IPS-20b (cell line): Measurements from ENCODE around the gene ITPRIPL1.

Experiments
- H3K27ac ChIP-seq: one replicate; pipeline ENCODE4 v1.5.1; 2013; ENCODE audit warnings: low read length
- H3K27me3 ChIP-seq: 2 replicates; pipeline ENCODE4 v1.6.1; 2013; ENCODE audit warnings: mild to moderate bottlenecking, low read length, inconsistent platforms; ENCODE audit not compliant: insufficient read depth
- H3K36me3 ChIP-seq: 2 replicates; pipeline ENCODE4 v1.6.1; 2013; ENCODE audit warnings: low read depth, mild to moderate bottlenecking, inconsistent platforms, low read length, moderate library complexity; ENCODE audit not compliant: insufficient read depth
- H3K4me1 ChIP-seq: 2 replicates; pipeline ENCODE4 v1.6.1; 2013; ENCODE audit warnings: mild to moderate bottlenecking, control low read depth, inconsistent platforms, low read length, moderate library complexity; ENCODE audit not compliant: insufficient read depth
- H3K4me3 ChIP-seq: 2 replicates; pipeline ENCODE4 v1.5.1; 2013; ENCODE audit warnings: mild to moderate bottlenecking, low read length, inconsistent platforms
- H3K9ac ChIP-seq: 2 replicates; pipeline ENCODE4 v1.6.1; 2013; ENCODE audit warnings: low read depth, mild to moderate bottlenecking, inconsistent platforms, low read length, moderate library complexity
- H3K9me3 ChIP-seq: 2 replicates; pipeline ENCODE4 v1.6.1; 2013; ENCODE audit warnings: mild to moderate bottlenecking, low read depth, low read length, inconsistent platforms; ENCODE audit not compliant: insufficient read depth

Gene ITPRIPL1

GRCh38 chr2:96308248-96308647, 16.9 kb upstream of the ITPRIPL1 start:
- Histone ChIP-seq H3K9me3 (no peaks in the 10 kb centered on the region), H3K9ac (no peak overlapping the region), H3K27ac (no peak overlapping the region), H3K36me3 (peaks cover 14% of the 10 kb centered on the region), H3K27me3 (no peaks in the 10 kb centered on the region), H3K4me3 (no peak overlapping the region), H3K4me1 (peaks cover 11% of the 10 kb centered on the region)

GRCh38 chr2:96315005-96315399, 10.1 kb upstream of the ITPRIPL1 start:
- Histone ChIP-seq H3K36me3 (no peaks in the 10 kb centered on the region), H3K27me3 (peaks cover 13% of the 10 kb centered on the region), H3K4me1 (no peaks in the 10 kb centered on the region), H3K4me3 (no peak overlapping the region), H3K9ac (no peak overlapping the region), H3K27ac (no peak overlapping the region), H3K9me3 (no peaks in the 10 kb centered on the region)

GRCh38 chr2:96315400-96316071, 9.6 kb upstream of the ITPRIPL1 start:
- Histone ChIP-seq H3K4me3 (no peak overlapping the region), H3K9me3 (no peaks in the 10 kb centered on the region), H3K36me3 (no peaks in the 10 kb centered on the region), H3K27ac (no peak overlapping the region), H3K27me3 (peaks cover 18% of the 10 kb centered on the region), H3K4me1 (no peaks in the 10 kb centered on the region), H3K9ac (no peak overlapping the region)

GRCh38 chr2:96316999-96317398, 8.1 kb upstream of the ITPRIPL1 start:
- H3K36me3 ChIP-seq = no peaks in the 10 kb centered on the region
- no peak overlapping the region for H3K9ac ChIP-seq
- no peak overlapping the region for H3K27ac ChIP-seq
- no peaks in the 10 kb centered on the region for H3K4me1 ChIP-seq
- H3K4me3 ChIP-seq = no peak overlapping the region
- H3K27me3 ChIP-seq = peaks cover 33% of the 10 kb centered on the region
- H3K9me3 ChIP-seq = no peaks in the 10 kb centered on the region

GRCh38 chr2:96317584-96317997, 7.5 kb upstream of the ITPRIPL1 start:
- Histone ChIP-seq H3K36me3 (no peaks in the 10 kb centered on the region), H3K4me3 (no peak overlapping the region), H3K9ac (no peak overlapping the region), H3K4me1 (no peaks in the 10 kb centered on the region), H3K27me3 (peaks cover 39% of the 10 kb centered on the region), H3K27ac (no peak overlapping the region), H3K9me3 (no peaks in the 10 kb centered on the region)

- H3K4me3 ChIP-seq = no peak overlapping the region
- no peaks in the 10 kb centered on the region for H3K9me3 ChIP-seq
- peaks cover 50% of the 10 kb centered on the region for H3K27me3 ChIP-seq
- no peak overlapping the region for H3K9ac ChIP-seq
- no peaks in the 10 kb centered on the region for H3K4me1 ChIP-seq
- H3K36me3 ChIP-seq = no peaks in the 10 kb centered on the region
- H3K27ac ChIP-seq = no peak overlapping the region
Observed at GRCh38 chr2:96318723-96319122, 6.4 kb upstream of the ITPRIPL1 start.

GRCh38 chr2:96319396-96319795, 5.7 kb upstream of the ITPRIPL1 start:
- Histone ChIP-seq H3K9me3 (no peaks in the 10 kb centered on the region), H3K9ac (no peak overlapping the region), H3K36me3 (no peaks in the 10 kb centered on the region), H3K4me1 (no peaks in the 10 kb centered on the region), H3K27ac (no peak overlapping the region), H3K4me3 (no peak overlapping the region), H3K27me3 (peaks cover 57% of the 10 kb centered on the region)

- Histone ChIP-seq H3K27me3 (peaks cover 63% of the 10 kb centered on the region), H3K36me3 (no peaks in the 10 kb centered on the region), H3K9me3 (no peaks in the 10 kb centered on the region), H3K9ac (no peak overlapping the region), H3K4me1 (peaks cover 3% of the 10 kb centered on the region; the same call in 1 of the 2 replicates), H3K4me3 (peak overlapping the region; percentile 74; the same call in 1 of the 2 replicates), H3K27ac (no peak overlapping the region)
Observed at GRCh38 chr2:96320326-96320725, 4.8 kb upstream of the ITPRIPL1 start.

- peaks cover 69% of the 10 kb centered on the region for H3K27me3 ChIP-seq
- no peak overlapping the region for H3K27ac ChIP-seq
- H3K4me1 ChIP-seq = peaks cover 3% of the 10 kb centered on the region; the same call in 1 of the 2 replicates
- H3K4me3 ChIP-seq = peak overlapping the region; percentile 74
- peak overlapping the region; percentile 58; the same call in 1 of the 2 replicates for H3K9ac ChIP-seq
- no peaks in the 10 kb centered on the region for H3K36me3 ChIP-seq
- H3K9me3 ChIP-seq = no peaks in the 10 kb centered on the region
Observed at GRCh38 chr2:96320728-96321622, 4.1 kb upstream of the ITPRIPL1 start.

- no peak overlapping the region for H3K9ac ChIP-seq
- H3K27me3 ChIP-seq = peaks cover 75% of the 10 kb centered on the region
Observed at GRCh38 chr2:96323849-96324248, 1.3 kb upstream of the ITPRIPL1 start.

GRCh38 chr2:96324721-96325040, 436 bp upstream of the ITPRIPL1 start:
- Histone ChIP-seq H3K27me3 (peaks cover 67% of the 10 kb centered on the region), H3K4me3 (peak overlapping the region; percentile 78), H3K9me3 (no peaks in the 10 kb centered on the region), H3K27ac (no peak overlapping the region), H3K36me3 (peaks cover 22% of the 10 kb centered on the region), H3K4me1 (peaks cover 3% of the 10 kb centered on the region; the same call in 1 of the 2 replicates), H3K9ac (peak overlapping the region; percentile 69; the same call in 1 of the 2 replicates)

More at GRCh38 chr2:96323849-96324248, 1.3 kb upstream of the ITPRIPL1 start:
- H3K4me3 ChIP-seq = no peak overlapping the region
- H3K36me3 ChIP-seq = peaks cover 22% of the 10 kb centered on the region
- no peak overlapping the region for H3K27ac ChIP-seq
- no peaks in the 10 kb centered on the region for H3K9me3 ChIP-seq
- peaks cover 3% of the 10 kb centered on the region; the same call in 1 of the 2 replicates for H3K4me1 ChIP-seq

GRCh38 chr2:96325884-96326255, 753 bp downstream of the ITPRIPL1 start:
- H3K27me3 ChIP-seq = peaks cover 55% of the 10 kb centered on the region
- H3K36me3 ChIP-seq = peaks cover 22% of the 10 kb centered on the region
- H3K9ac ChIP-seq = peak overlapping the region; percentile 69; the same call in 1 of the 2 replicates
- no peaks in the 10 kb centered on the region for H3K9me3 ChIP-seq
- H3K4me1 ChIP-seq = peaks cover 3% of the 10 kb centered on the region; the same call in 1 of the 2 replicates
- no peak overlapping the region for H3K27ac ChIP-seq
- H3K4me3 ChIP-seq = peak overlapping the region; percentile 78
